GM23338 (cell line): ENCODE data around the gene NPC1. TPM values are rescaled to one million over a fixed set of nuclear protein-coding genes. Genes with fewer than 3 reads are reported as not detected.

Source experiments
- ATAC-seq: fragments of 200-7000 bp; cut with Tn5 transposase; 3 replicates; pipeline ENCODE4 v1.9.1; 2020
- DNase-seq: peaks from one replicate; pipeline ENCODE4 v3.0.0-alpha.2; 2015; ENCODE audit warnings: low spot score
- H2AFZ ChIP-seq: fragments of 200-600 bp; sonication (generic); 2 replicates; pipeline ENCODE4 v1.8.0; 2016; ENCODE audit warnings: antibody characterized with exemption, mild to moderate bottlenecking, moderate library complexity
- H3F3A ChIP-seq: fragments of 200-600 bp; sonication (generic); replicated peaks from 2 replicates; pipeline ENCODE4 v1.8.0; 2017; ENCODE audit warnings: antibody characterized with exemption, mixed run types, low read depth
- H3K27ac ChIP-seq: fragments of 200-600 bp; sonication (generic); 2 replicates; pipeline ENCODE4 v1.6.1; 2016; ENCODE audit warnings: low read depth
- H3K27me3 ChIP-seq: fragments of 200-600 bp; sonication (generic); 2 replicates; pipeline ENCODE4 v1.8.0; 2016; ENCODE audit warnings: mild to moderate bottlenecking, mixed run types, moderate library complexity; ENCODE audit not compliant: insufficient read depth
- H3K36me3 ChIP-seq: fragments of 200-600 bp; sonication (generic); 2 replicates; pipeline ENCODE4 v1.8.0; 2016; ENCODE audit warnings: mild to moderate bottlenecking; ENCODE audit not compliant: insufficient read depth
- H3K4me1 ChIP-seq: fragments of 200-600 bp; sonication (generic); 2 replicates; pipeline ENCODE4 v1.8.0; 2016; ENCODE audit warnings: mild to moderate bottlenecking, moderate library complexity; ENCODE audit not compliant: insufficient read depth
- H3K4me2 ChIP-seq: fragments of 200-600 bp; sonication (generic); 2 replicates; pipeline ENCODE4 v1.7.1; 2017; ENCODE audit warnings: mixed run types
- H3K4me3 ChIP-seq: fragments of 200-600 bp; sonication (generic); 2 replicates; pipeline ENCODE4 v1.6.1; 2016; ENCODE audit warnings: mixed run types
- H3K79me2 ChIP-seq: fragments of 200-600 bp; sonication (generic); replicated peaks from 2 replicates; pipeline ENCODE4 v1.8.0; 2017; ENCODE audit warnings: mild to moderate bottlenecking; ENCODE audit not compliant: insufficient read depth
- H3K9me2 ChIP-seq: fragments of 200-600 bp; sonication (generic); 2 replicates; pipeline ENCODE4 v1.8.0; 2017; ENCODE audit not compliant: insufficient read depth
- H4K20me1 ChIP-seq: fragments of 200-600 bp; sonication (generic); replicated peaks from 2 replicates; pipeline ENCODE4 v1.8.0; 2017; ENCODE audit warnings: mild to moderate bottlenecking; ENCODE audit not compliant: insufficient read depth
- H3K27ac Mint-ChIP-seq: 2 replicates; pipeline ENCODE4 v1.8.0; 2020; ENCODE audit warnings: inconsistent platforms, mild to moderate bottlenecking, moderate library complexity, mixed read lengths
- H3K27me3 Mint-ChIP-seq: 3 replicates; pipeline ENCODE4 v1.8.0; 2022; ENCODE audit warnings: low read depth, mild to moderate bottlenecking, moderate library complexity, mixed read lengths, inconsistent platforms; ENCODE audit not compliant: insufficient read depth, poor library complexity
- H3K36me3 Mint-ChIP-seq: 3 replicates; pipeline ENCODE4 v1.8.0; 2021; ENCODE audit warnings: low read depth, mild to moderate bottlenecking, inconsistent platforms, moderate library complexity, mixed read lengths
- H3K4me1 Mint-ChIP-seq: 3 replicates; pipeline ENCODE4 v1.8.0; 2020; ENCODE audit warnings: mild to moderate bottlenecking, inconsistent platforms, mixed read lengths
- H3K4me3 Mint-ChIP-seq: 3 replicates; pipeline ENCODE4 v1.8.0; 2021; ENCODE audit warnings: moderate library complexity, mild to moderate bottlenecking, inconsistent platforms, mixed read lengths
- H3K9me3 Mint-ChIP-seq: 3 replicates; pipeline ENCODE4 v1.8.0; 2020; ENCODE audit warnings: moderate library complexity, mild to moderate bottlenecking, inconsistent platforms, mixed read lengths
- CREB1 ChIP-seq: fragments of 250-450 bp; sonication (Bioruptor Pico); IDR thresholded peaks from 2 replicates; pipeline ENCODE4 v1.5.0; 2020; ENCODE audit warnings: low read depth, mild to moderate bottlenecking, moderate library complexity
- EZH2 ChIP-seq: fragments of 200-600 bp; sonication (generic); IDR thresholded peaks from one replicate; pipeline ENCODE4 v1.8.0; 2017; ENCODE audit warnings: antibody characterized with exemption, mild to moderate bottlenecking, low read depth; ENCODE audit not compliant: unreplicated experiment
- EZH2phosphoT487 ChIP-seq: fragments of 200-600 bp; sonication (generic); IDR thresholded peaks from one replicate; pipeline ENCODE4 v1.8.1; 2018; ENCODE audit warnings: antibody characterized with exemption; ENCODE audit not compliant: unreplicated experiment
- JUNB ChIP-seq: IDR thresholded peaks from one replicate; pipeline ENCODE4 v1.6.1; 2016; ENCODE audit warnings: antibody characterized with exemption; ENCODE audit not compliant: unreplicated experiment
- NANOG ChIP-seq: IDR thresholded peaks from 2 replicates; pipeline ENCODE4 v1.6.1; 2016; ENCODE audit warnings: antibody characterized with exemption, borderline replicate concordance
- POLR2AphosphoS5 ChIP-seq: IDR thresholded peaks from 2 replicates; pipeline ENCODE4 v1.6.1; 2016; ENCODE audit warnings: antibody characterized with exemption, low read depth
- STAT1 ChIP-seq: IDR thresholded peaks from one replicate; pipeline ENCODE4 v1.6.1; 2016; ENCODE audit warnings: antibody characterized with exemption; ENCODE audit not compliant: unreplicated experiment
- ZNF331 ChIP-seq: fragments of 250-450 bp; sonication (Bioruptor Pico); IDR thresholded peaks from 2 replicates; pipeline ENCODE4 v1.5.0; 2020; ENCODE audit warnings: low read depth, mild to moderate bottlenecking, moderate library complexity
- ZNF462 ChIP-seq: fragments of 250-450 bp; sonication (Bioruptor Pico); IDR thresholded peaks from 2 replicates; pipeline ENCODE4 v1.5.0; 2020; ENCODE audit warnings: mild to moderate bottlenecking, moderate library complexity
- polyA plus RNA-seq: library from polyadenylated mRNA; unstranded; fragments of >200 nt; fragmentation: Nextera tagmentation; extraction: Ambion mirVana; gene quantifications from 2 replicates; pipeline ENCODE4 v1.2.1, GENCODE V29; 2016
- total RNA-seq: library from RNA; depleted of rRNA; stranded (reverse); fragments of >200 nt; shearing (Covaris generic); gene quantifications from 2 replicates; pipeline ENCODE4 v1.2.3, GENCODE V29; 2014
- TF ChIP-seq, protein P1 (sequence below), 2 experiments: fragments of 200-600 bp in 1 of 2; sonication (generic) in 1 of 2; conservative IDR thresholded peaks; 2 replicates each; pipeline versions ENCODE4 v1.5.1 to v1.6.1; 2016 to 2017; ENCODE audit warnings: antibody characterized with exemption in 2 of 2, low read depth in 2 of 2, mild to moderate bottlenecking in 2 of 2, moderate library complexity in 1 of 2
- TF ChIP-seq, protein P2 (sequence below): IDR thresholded peaks from 2 replicates; pipeline ENCODE4 v1.6.1; 2016; ENCODE audit warnings: antibody characterized with exemption
- TF ChIP-seq, protein P3 (sequence below): IDR thresholded peaks from one replicate; pipeline ENCODE4 v1.6.1; 2018; ENCODE audit warnings: antibody characterized with exemption; ENCODE audit not compliant: unreplicated experiment

Gene NPC1
- total and polyA plus RNA-seq, 2 experiments from 2014 or later = 18.4 to 45.1 TPM

GRCh38 chr18:23595591-23595990 is 9.3 kb upstream of the NPC1 start:
- Mint-ChIP-seq H3K27me3 (no peaks in the 10 kb centered on the region), H3K9me3 (peaks cover 3% of the 10 kb centered on the region; the same call in 1 of the 3 replicates), H3K27ac (no peak overlapping the region), H3K36me3 (no peaks in the 10 kb centered on the region), H3K4me3 (no peak overlapping the region), H3K4me1 (no peaks in the 10 kb centered on the region)
- no peak for ATAC-seq
- DNase-seq = no peak
- H3K4me3 ChIP-seq = no peak overlapping the region
- H3K27ac ChIP-seq = no peak overlapping the region
- no peaks in the 10 kb centered on the region for H3K9me2 ChIP-seq
- no peaks in the 10 kb centered on the region for H3F3A ChIP-seq
- H3K79me2 ChIP-seq = no peaks in the 10 kb centered on the region
- H3K36me3 ChIP-seq = no peaks in the 10 kb centered on the region
- TF ChIP-seq EZH2 (no peak), NANOG (no peak), POLR2AphosphoS5 (no peak), EZH2phosphoT487 (no peak), ZNF331 (CRISPR knock-in tag) (no peak), JUNB (no peak), CREB1 (CRISPR knock-in tag) (no peak), ZNF462 (CRISPR knock-in tag) (no peak), STAT1 (no peak)
- TF ChIP-seq, protein P1, sequence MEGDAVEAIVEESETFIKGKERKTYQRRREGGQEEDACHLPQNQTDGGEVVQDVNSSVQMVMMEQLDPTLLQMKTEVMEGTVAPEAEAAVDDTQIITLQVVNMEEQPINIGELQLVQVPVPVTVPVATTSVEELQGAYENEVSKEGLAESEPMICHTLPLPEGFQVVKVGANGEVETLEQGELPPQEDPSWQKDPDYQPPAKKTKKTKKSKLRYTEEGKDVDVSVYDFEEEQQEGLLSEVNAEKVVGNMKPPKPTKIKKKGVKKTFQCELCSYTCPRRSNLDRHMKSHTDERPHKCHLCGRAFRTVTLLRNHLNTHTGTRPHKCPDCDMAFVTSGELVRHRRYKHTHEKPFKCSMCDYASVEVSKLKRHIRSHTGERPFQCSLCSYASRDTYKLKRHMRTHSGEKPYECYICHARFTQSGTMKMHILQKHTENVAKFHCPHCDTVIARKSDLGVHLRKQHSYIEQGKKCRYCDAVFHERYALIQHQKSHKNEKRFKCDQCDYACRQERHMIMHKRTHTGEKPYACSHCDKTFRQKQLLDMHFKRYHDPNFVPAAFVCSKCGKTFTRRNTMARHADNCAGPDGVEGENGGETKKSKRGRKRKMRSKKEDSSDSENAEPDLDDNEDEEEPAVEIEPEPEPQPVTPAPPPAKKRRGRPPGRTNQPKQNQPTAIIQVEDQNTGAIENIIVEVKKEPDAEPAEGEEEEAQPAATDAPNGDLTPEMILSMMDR (conservative IDR thresholded peaks at IDR 0.05; ENCODE audit: low read depth in 2 of 2) = no peak
- TF ChIP-seq, protein P2, sequence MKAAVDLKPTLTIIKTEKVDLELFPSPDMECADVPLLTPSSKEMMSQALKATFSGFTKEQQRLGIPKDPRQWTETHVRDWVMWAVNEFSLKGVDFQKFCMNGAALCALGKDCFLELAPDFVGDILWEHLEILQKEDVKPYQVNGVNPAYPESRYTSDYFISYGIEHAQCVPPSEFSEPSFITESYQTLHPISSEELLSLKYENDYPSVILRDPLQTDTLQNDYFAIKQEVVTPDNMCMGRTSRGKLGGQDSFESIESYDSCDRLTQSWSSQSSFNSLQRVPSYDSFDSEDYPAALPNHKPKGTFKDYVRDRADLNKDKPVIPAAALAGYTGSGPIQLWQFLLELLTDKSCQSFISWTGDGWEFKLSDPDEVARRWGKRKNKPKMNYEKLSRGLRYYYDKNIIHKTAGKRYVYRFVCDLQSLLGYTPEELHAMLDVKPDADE = no peak
- TF ChIP-seq, protein P3, sequence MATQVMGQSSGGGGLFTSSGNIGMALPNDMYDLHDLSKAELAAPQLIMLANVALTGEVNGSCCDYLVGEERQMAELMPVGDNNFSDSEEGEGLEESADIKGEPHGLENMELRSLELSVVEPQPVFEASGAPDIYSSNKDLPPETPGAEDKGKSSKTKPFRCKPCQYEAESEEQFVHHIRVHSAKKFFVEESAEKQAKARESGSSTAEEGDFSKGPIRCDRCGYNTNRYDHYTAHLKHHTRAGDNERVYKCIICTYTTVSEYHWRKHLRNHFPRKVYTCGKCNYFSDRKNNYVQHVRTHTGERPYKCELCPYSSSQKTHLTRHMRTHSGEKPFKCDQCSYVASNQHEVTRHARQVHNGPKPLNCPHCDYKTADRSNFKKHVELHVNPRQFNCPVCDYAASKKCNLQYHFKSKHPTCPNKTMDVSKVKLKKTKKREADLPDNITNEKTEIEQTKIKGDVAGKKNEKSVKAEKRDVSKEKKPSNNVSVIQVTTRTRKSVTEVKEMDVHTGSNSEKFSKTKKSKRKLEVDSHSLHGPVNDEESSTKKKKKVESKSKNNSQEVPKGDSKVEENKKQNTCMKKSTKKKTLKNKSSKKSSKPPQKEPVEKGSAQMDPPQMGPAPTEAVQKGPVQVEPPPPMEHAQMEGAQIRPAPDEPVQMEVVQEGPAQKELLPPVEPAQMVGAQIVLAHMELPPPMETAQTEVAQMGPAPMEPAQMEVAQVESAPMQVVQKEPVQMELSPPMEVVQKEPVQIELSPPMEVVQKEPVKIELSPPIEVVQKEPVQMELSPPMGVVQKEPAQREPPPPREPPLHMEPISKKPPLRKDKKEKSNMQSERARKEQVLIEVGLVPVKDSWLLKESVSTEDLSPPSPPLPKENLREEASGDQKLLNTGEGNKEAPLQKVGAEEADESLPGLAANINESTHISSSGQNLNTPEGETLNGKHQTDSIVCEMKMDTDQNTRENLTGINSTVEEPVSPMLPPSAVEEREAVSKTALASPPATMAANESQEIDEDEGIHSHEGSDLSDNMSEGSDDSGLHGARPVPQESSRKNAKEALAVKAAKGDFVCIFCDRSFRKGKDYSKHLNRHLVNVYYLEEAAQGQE = no peak
- H2AFZ ChIP-seq = peak overlapping the region; percentile 52; the same call in 1 of the 2 replicates
- no peaks in the 10 kb centered on the region for H3K27me3 ChIP-seq
- no peak overlapping the region for H3K4me2 ChIP-seq
- H3K4me1 ChIP-seq = no peaks in the 10 kb centered on the region; the same call in 1 of the 2 replicates
- H4K20me1 ChIP-seq = no peaks in the 10 kb centered on the region
